ENCODE data around the gene IFT57. TPM values are rescaled to one million over a fixed set of nuclear protein-coding genes. Genes with fewer than 3 reads are reported as not detected.

The IFT57 gene
- total and polyA plus RNA-seq, 2 experiments from 2014 or later = 28.6 to 49.0 TPM

- no peaks in the 10 kb centered on the region for H3K9me2 ChIP-seq (ENCODE audit: insufficient read depth)
- H3K79me2 ChIP-seq (replicated peaks; ENCODE audit: insufficient read depth) = no peaks in the 10 kb centered on the region
- ATAC-seq = no peak
- 0 out of 2 replicates have a peak, but pooled peaks cover 7% of the 10 kb centered on the region for H3K4me1 ChIP-seq (ENCODE audit: insufficient read depth)
- H3K9me3 Mint-ChIP-seq = no peaks in the 10 kb centered on the region
- no peak overlapping the region for H2AFZ ChIP-seq
- TF ChIP-seq ZNF331 (CRISPR knock-in tag; IDR thresholded peaks at IDR 0.05; ENCODE audit: low read depth) (no peak), ZNF462 (CRISPR knock-in tag; IDR thresholded peaks at IDR 0.05) (no peak), EZH2phosphoT487 (IDR thresholded peaks at IDR 0.05; ENCODE audit: unreplicated experiment) (no peak), ETS1 (IDR thresholded peaks at IDR 0.05) (no peak), JUNB (IDR thresholded peaks at IDR 0.05; ENCODE audit: unreplicated experiment) (no peak), CTCF (conservative IDR thresholded peaks at IDR 0.05; ENCODE audit: low read depth in 2 of 2) (no peak)
- no peaks in the 10 kb centered on the region for H3K36me3 ChIP-seq (ENCODE audit: insufficient read depth)
- no peak overlapping the region for H3K4me2 ChIP-seq
- H3K4me3 ChIP-seq = no peak overlapping the region
- no peaks in the 10 kb centered on the region for H3F3A ChIP-seq (replicated peaks; ENCODE audit: low read depth)
- H3K36me3 Mint-ChIP-seq (ENCODE audit: low read depth) = no peaks in the 10 kb centered on the region
- no peak for DNase-seq (ENCODE audit: low spot score)
- no peak overlapping the region for H3K27ac ChIP-seq (ENCODE audit: low read depth)
- no peaks in the 10 kb centered on the region for H3K27me3 Mint-ChIP-seq (ENCODE audit: insufficient read depth, low read depth, poor library complexity)
- no peak overlapping the region for H3K4me3 Mint-ChIP-seq
- H3K27me3 ChIP-seq (ENCODE audit: insufficient read depth) = no peaks in the 10 kb centered on the region
- peaks cover 13% of the 10 kb centered on the region; the same call in 2 of the 3 replicates for H3K4me1 Mint-ChIP-seq
- no peak overlapping the region for H3K27ac Mint-ChIP-seq
- no peaks in the 10 kb centered on the region for H4K20me1 ChIP-seq (replicated peaks; ENCODE audit: insufficient read depth)
These were observed 21.6 kb downstream of the IFT57 start for GRCh38 chr3:108200578-108200977.

Data from GM23338 (cell line).